ENCODE measurements around the gene HNRNPF.

DNA sequence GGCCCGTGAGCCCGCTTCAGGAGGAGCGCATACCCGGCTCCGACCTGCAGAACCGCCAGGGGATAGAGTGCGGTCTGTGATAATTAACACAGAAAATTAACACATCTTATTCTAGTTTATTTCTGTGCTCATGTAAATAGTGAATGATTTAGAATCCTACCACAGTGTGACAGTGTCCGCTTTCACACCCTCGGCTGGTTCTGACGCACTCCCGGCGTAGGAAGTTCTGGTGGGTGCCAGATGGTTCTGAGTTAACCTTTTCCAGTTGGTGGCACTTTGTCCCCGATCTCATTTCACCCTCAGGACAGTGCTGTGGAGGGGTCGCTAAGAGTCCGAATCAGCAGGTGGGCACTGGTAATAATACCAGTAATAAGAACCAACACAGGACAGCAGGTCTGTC lies 65.9 kb downstream of the HNRNPF start:
- TF ChIP-seq, protein P1, sequence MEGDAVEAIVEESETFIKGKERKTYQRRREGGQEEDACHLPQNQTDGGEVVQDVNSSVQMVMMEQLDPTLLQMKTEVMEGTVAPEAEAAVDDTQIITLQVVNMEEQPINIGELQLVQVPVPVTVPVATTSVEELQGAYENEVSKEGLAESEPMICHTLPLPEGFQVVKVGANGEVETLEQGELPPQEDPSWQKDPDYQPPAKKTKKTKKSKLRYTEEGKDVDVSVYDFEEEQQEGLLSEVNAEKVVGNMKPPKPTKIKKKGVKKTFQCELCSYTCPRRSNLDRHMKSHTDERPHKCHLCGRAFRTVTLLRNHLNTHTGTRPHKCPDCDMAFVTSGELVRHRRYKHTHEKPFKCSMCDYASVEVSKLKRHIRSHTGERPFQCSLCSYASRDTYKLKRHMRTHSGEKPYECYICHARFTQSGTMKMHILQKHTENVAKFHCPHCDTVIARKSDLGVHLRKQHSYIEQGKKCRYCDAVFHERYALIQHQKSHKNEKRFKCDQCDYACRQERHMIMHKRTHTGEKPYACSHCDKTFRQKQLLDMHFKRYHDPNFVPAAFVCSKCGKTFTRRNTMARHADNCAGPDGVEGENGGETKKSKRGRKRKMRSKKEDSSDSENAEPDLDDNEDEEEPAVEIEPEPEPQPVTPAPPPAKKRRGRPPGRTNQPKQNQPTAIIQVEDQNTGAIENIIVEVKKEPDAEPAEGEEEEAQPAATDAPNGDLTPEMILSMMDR (IDR thresholded peaks at IDR 0.05; ENCODE audit: borderline replicate concordance, extremely low read depth, low read length, poor library complexity, severe bottlenecking): no peak
- TF ChIP-seq EZH2 (IDR thresholded peaks at IDR 0.05; ENCODE audit: borderline replicate concordance, low read depth, low read length, severe bottlenecking): no peak
